GM13976 (cell line): ENCODE measurements around the gene SPINK13.
"Not testable (repeated sequence)": the region's sequence is repeated elsewhere in the genome, so short reads cannot be mapped to it uniquely, and the experiment has no call there.

Experiments used
- DNase-seq: peaks from one replicate; pipeline ENCODE4 v3.0.0; 2012; ENCODE audit warnings: low spot score
- in situ Hi-C: fragments of 300-500 bp; cut with MboI; formaldehyde crosslinking; loops from one replicate; pipeline ENCODE4 v1.12.0; 2022; ENCODE audit warnings: low sequenced_read_pairs, mixed read lengths, inconsistent platforms; ENCODE audit not compliant: unreplicated experiment
- TF ChIP-seq, protein P1 (sequence below): IDR thresholded peaks from 2 replicates; pipeline ENCODE4 v1.5.1; 2012; ENCODE audit warnings: borderline replicate concordance, mild to moderate bottlenecking; ENCODE audit not compliant: insufficient read depth; ENCODE audit errors: extremely low read depth, missing control alignments, control extremely low read depth

The SPINK13 gene

DNA sequence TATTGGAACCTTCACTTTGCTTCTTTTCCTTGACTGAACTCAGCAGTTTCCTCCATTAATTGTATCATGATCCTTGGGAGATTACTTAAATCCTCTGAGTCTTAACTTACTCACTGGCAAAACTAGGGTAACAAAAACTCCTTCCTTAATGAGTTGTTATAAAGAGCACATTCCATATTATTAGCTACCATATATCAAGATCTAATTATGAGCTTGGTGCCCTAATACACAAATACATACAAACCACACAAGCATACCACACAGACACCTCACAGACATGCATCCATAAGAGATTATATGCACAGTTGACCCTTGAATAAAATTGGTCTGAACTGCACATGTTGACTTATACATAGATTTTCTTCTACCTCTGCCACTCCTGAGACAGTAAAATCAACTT lies 41.2 kb downstream of the SPINK13 start:
- no peak for DNase-seq
- in situ Hi-C loops: no loop called here
- TF ChIP-seq, protein P1, sequence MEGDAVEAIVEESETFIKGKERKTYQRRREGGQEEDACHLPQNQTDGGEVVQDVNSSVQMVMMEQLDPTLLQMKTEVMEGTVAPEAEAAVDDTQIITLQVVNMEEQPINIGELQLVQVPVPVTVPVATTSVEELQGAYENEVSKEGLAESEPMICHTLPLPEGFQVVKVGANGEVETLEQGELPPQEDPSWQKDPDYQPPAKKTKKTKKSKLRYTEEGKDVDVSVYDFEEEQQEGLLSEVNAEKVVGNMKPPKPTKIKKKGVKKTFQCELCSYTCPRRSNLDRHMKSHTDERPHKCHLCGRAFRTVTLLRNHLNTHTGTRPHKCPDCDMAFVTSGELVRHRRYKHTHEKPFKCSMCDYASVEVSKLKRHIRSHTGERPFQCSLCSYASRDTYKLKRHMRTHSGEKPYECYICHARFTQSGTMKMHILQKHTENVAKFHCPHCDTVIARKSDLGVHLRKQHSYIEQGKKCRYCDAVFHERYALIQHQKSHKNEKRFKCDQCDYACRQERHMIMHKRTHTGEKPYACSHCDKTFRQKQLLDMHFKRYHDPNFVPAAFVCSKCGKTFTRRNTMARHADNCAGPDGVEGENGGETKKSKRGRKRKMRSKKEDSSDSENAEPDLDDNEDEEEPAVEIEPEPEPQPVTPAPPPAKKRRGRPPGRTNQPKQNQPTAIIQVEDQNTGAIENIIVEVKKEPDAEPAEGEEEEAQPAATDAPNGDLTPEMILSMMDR: no peak

DNA sequence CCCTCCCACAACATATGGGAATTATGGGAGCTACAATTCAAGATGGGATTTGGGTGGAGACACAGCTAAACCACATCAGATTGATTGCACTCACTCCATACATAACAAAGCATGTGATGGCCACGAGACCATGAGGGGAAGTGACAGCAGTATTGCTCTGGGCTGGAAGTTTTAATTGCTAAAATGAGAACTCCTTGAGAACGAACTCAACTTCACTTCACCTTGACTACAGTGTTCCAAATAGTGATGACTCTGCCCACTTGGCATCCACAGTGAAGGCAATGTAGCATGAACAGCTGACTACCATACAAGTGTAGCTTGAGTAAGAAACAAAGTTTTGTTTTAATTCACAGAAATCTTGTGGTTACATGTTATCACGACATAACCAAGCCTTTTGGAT lies 42.9 kb downstream of the SPINK13 start:
- TF ChIP-seq, protein P1: no peak

DNA sequence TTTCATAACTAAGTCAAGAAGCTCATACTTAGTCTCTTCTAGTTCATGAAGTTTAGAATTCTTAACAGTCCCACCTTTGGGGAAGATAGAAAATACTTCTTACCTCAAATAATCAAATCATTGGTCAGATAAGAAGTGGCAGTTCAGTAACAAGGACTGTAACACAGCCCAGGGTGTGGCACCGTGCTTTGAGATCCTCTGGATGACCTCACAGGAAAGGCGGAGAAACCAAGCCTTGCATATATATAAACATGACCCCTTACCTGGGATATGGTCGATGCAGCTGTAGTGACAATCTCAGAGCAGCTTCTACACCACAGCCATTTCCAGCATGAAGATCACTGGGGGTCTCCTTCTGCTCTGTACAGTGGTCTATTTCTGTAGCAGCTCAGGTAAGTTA lies 43.6 kb downstream of the SPINK13 start, which contains the start of gene SPINK7:
Gene SPINK7, plus strand, starts transcription at position 271 of the 400 bp plus-strand sequence. Its CDS starts 61 bp downstream, at position 332.
- TF ChIP-seq, protein P1: no peak
- no peak for DNase-seq
- in situ Hi-C loops: no loop called here

More for the DNA sequence above, 42.9 kb downstream of the SPINK13 start:
- in situ Hi-C loops: no loop called here
- no peak for DNase-seq

DNA sequence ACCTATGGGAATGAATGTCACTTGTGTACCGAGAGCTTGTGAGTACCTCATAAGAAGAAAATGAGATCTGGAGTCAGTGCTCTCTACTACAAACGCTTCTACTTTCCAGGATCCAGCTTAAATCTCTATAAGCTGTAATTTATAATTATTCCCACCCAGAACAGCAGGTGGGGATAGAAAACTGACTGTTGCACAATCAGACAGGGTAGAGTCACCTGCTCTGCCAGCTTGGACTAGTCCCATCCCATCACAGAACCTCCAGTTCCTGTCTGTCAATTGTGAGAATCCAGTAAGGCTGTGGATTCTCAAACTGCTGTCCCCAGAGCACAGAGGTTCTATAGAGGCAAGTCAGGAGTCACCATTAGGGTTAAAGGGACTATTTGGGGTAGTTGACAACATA lies 45.6 kb downstream of the SPINK13 start:
- in situ Hi-C loops: no loop called here
- TF ChIP-seq, protein P1: no peak
- no peak for DNase-seq

DNA sequence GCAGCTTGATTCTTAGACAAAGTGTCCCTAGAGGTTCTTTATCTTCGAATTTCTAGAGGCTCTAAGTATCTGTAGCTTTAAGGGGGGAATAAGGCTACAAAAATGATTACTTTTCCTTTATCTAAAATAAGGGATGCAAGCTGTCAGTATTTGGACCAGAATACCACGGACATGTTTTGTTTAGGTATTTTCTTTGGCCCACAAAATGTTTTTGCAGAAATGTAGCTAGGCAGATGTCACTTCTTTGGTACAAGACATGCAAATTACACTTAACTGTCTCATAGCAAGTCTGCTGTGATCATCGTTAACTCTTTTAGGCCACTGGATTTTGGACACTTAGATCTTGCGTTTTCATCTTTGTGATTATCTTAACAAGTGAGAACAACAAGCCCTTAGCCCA lies 46.1 kb downstream of the SPINK13 start:
- TF ChIP-seq, protein P1: no peak
- DNase-seq: no peak
- in situ Hi-C loops: no loop called here

DNA sequence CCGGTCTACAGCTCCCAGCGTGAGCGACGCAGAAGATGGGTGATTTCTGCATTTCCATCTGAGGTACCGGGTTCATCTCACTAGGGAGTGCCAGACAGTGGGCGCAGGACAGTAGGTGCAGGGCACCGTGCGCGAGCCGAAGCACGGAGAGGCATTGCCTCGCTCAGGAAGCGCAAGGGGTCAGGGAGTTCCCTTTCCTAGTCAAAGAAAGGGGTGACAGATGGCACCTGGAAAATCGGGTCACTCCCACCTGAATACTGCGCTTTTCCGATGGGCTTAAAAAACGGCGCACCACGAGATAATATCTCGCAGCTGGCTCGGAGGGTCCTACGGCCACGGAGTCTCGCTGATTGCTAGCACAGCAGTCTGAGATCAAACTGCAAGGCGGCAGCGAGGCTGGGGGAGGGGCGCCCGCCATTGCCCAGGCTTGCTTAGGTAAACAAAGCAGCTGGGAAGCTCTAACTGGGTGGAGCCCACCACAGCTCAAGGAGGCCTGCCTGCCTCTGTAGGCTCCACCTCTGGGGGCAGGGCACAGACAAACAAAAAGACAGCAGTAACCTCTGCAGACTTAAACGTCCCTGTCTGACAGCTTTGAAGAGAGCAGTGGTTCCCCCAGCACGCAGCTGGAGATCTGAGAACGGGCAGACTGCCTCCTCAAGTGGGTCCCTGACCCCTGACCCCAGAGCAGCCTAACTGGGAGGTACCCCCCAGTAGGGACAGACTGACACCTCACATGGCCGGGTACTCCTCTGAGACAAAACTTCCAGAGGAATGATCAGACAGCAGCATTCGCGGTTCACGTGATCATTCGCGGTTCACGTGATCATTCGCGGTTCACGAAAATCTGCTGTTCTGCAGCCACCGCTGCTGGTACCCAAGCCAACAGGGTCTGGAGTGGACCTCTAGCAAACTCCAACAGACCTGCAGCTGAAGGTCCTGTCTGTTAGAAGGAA lies 51.7 kb downstream of the SPINK13 start:
- in situ Hi-C loops, DNase-seq: not testable (repeated sequence)

DNA sequence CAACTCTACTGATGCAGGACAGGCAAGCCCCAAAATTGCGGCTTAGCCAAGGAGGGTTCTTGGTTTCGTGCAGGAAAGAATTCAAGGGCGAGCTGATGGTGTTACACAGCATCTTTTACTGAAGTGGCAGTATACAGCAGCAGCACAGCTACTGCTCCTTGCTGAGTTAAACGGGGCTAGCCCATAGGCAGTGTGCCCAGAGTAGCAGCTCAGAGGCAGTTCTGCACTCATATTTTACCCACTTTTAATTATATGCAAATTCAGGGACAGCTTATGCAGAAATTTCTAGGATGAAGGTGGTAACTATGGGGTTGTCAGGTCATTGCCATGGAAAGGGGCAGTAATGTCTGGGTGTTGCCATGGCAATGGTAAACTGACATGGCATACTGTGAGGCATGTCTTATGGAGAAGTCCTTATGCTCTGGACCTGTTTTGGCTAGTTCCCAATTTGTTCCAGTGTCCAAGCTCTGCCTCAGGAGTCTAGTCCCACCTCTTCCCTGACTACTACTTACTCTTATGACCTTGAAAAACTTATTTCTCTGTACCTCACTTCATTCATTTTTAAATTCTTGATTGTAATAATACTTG lies 64.8 kb downstream of the SPINK13 start:
- no peak for DNase-seq
- TF ChIP-seq, protein P1: no peak
- in situ Hi-C loops: no loop called here
